ENCODE measurements around the gene WFS1.
A peak's percentile ranks its signal among the peaks of the same experiment; 100 is the strongest.

WFS1 gene, protein sequence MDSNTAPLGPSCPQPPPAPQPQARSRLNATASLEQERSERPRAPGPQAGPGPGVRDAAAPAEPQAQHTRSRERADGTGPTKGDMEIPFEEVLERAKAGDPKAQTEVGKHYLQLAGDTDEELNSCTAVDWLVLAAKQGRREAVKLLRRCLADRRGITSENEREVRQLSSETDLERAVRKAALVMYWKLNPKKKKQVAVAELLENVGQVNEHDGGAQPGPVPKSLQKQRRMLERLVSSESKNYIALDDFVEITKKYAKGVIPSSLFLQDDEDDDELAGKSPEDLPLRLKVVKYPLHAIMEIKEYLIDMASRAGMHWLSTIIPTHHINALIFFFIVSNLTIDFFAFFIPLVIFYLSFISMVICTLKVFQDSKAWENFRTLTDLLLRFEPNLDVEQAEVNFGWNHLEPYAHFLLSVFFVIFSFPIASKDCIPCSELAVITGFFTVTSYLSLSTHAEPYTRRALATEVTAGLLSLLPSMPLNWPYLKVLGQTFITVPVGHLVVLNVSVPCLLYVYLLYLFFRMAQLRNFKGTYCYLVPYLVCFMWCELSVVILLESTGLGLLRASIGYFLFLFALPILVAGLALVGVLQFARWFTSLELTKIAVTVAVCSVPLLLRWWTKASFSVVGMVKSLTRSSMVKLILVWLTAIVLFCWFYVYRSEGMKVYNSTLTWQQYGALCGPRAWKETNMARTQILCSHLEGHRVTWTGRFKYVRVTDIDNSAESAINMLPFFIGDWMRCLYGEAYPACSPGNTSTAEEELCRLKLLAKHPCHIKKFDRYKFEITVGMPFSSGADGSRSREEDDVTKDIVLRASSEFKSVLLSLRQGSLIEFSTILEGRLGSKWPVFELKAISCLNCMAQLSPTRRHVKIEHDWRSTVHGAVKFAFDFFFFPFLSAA

DNA sequence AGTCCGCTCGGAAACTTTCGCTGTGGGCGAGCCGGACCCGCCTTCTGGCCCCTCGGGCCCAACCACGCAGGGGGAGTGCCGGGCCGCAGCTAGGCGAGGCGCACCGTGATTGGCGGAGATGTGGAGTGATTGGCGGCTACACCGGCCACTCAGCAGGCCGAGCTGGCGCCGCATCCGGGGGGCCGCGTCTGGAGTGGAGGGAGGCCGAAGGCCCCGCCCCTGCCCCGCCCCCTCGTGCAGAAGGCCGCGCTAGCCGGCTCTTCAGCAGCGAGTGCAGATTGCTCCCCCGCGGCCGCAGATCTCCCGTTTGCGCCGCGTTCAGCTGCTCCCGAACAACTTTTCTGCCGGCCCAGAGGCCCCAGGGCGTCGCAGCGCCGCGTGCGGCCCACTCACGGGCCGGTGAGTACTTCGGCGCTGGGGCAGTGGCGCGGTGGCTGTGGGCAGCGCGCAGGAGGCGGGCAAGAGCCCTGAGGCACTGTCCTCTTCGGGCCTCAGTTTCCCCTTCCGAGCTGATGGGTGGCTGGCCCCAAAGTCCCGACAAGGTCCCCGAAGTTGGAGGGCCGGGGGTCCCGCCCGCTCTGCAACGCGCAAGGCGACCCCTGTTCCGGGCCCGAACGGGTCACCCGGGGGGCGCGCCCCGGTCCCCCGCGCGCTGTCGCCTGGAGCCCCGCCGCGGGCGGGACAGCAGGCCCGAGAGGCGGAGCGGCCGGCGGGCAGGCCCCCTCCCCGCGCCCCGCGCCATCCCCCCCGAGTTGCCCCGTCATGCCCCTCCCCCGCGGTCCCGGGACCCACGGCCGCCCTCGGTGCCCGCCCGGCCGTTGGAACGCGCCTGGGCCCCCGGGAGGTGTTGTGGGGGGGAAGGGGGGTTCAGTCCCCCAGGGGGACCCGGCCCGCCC is at the start of gene WFS1:
Gene WFS1 (plus strand): TSS at position 235 of the 896 bp plus-strand sequence. CDS start 7,606 bp downstream, outside the sequence.
- DNase-seq (ENCODE audit: low read depth): peak; percentile 97

DNA sequence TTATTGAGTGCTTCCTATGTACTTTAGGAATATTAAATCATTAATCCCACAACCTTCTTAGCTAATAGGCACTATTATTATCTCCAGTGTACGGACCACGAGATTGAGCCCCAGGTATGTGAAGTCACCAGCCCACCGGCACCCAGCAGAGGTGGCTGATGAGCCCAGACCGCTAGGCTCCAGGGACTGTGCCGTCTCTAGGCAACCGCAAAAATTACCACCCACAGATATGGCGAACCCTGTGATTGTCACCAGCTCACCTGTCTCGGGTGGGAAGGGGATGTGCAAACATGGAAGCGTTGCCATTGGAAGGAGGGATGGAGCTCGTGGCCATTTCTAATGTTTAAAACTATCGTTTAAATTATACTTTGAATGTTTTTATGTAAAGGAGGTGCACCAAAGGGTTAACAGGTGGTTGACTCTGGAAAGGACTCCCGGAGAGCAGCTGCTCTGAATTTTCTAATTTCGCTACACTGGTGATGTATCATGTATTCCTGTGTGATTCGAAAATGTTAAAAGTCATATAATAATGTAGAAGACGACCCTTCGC is 48.3 kb upstream of the WFS1 start:
- no peak for DNase-seq (ENCODE audit: low read depth)

DNA sequence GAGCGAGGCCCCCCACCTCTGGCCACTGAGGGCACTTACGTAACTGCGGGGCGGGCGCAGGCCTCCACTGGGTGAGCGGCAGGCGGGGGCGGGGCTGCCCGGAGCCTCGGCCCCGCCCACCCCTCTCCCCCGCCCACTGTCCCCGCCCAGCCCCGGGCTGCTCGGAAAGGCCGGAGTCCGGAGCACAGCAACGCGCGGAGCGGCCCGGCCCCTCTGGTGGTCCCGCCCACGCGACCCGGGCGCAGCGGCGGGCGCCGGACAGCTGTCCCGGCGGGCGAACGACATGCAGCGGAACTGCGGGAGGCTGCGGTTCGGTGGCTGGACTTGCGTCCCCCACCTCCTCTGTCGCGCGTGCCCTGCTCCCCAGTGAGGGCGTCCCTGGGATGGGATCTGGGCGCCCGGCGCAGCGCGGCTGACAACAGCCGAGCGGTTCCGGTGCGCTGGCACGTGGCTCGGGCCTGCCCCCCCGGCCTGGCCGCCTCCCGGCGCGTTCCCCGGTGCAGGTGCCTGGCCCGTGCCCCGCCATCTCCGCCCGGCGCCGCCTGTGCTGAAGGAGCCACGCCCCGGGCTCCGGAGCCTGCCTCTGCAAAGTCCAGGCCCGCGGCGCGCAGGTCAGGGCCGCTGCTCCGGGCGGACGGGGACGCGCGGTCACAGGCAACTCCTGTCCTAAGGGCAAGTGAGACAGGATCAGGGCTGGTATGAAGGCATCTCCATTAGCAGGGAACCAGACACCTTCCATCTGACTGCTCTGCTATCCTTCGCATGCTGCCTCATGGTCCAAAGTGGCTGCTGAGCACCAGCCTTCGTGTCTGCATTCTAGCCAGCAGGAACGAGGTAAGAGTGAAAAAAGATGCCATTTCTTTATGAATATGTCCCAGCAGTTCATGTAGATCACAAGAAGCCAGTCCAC is 47.5 kb upstream of the WFS1 start:
- DNase-seq (ENCODE audit: low read depth): no peak

DNA sequence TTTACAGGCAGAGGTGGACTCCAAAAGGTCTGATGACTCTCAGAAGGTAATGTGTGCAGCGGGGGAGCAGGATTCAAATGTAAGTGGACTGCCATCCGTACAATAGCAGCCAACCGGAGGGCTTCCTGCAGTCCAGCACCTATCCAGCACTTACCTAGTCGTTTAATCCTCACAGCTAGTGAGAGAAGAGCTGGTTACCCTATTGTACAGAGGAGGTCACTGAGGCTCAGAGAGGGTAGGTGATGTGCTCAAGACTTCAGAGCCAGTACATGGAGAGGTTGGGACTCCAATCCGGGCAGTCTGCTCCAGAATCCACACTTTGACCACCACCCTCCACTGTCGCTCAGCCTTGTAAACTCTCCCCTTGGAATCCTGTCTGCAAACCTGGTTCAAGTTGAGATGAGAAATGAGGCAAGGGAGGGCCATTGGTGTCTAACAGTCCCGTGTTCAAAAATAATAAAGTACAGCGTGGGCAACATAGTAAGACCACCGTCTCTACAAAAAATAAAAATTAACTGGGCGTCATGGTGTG is 46.8 kb upstream of the WFS1 start:
- DNase-seq (ENCODE audit: low read depth): no peak

DNA sequence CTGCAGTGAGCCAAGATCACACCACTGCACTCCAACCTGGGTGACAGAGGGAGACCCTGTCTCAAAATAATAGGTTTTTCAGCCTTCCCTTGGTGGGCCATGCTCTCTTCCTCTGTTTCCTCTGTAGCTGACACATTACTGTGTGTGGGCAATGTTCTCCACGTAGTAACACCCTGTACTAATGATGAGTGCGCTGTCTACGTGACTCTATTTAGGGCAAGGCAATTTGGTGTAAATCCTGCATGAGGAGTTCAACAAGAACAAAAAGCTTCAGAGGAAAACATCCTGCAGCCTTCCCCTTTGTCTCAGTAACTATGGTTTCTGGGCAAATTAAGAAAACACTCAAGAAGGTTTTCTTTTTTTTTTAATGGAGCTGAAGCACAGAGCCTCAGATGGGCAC is 44.9 kb upstream of the WFS1 start:
- no peak for DNase-seq (ENCODE audit: low read depth)

DNA sequence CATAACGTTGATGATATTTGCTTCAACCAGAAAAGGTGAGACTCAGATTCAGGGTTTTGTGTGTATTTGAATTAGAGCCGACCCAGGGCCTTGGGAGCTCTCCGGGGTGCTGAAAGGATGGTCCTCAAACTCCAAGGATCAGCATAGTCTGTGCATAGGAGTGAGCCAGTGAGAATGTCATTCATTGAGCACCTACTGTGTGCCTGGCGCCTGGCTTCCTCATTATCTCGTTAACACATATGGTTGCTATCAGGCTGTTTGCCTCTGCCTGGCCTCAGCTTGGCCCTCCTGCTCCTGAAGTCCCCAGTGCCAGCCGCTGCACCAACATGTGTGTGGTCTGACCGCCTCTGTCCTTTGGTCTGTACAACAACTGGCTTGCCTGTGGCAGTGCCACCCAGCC is 44.2 kb upstream of the WFS1 start:
- no peak for DNase-seq (ENCODE audit: low read depth)

DNA sequence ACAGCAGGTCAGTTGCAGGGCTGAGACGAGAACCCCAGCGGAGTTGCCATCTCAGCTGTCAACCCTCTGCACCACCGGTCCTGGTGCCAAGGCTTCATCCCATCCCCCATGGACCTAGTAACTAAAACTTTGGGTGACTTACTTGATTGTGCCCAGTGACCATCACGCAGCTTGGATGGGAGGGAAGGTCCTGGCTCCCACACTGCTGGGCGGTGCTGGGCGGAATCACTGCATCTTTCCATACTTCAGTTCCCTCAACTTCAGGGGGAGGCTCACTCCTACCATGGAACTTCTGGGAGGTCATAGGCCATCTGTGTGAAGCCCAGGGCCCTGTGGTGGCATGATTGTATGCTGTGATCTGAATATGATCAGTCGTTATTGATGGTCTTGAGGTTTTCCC is 43.1 kb upstream of the WFS1 start:
- no peak for DNase-seq (ENCODE audit: low read depth)

DNA sequence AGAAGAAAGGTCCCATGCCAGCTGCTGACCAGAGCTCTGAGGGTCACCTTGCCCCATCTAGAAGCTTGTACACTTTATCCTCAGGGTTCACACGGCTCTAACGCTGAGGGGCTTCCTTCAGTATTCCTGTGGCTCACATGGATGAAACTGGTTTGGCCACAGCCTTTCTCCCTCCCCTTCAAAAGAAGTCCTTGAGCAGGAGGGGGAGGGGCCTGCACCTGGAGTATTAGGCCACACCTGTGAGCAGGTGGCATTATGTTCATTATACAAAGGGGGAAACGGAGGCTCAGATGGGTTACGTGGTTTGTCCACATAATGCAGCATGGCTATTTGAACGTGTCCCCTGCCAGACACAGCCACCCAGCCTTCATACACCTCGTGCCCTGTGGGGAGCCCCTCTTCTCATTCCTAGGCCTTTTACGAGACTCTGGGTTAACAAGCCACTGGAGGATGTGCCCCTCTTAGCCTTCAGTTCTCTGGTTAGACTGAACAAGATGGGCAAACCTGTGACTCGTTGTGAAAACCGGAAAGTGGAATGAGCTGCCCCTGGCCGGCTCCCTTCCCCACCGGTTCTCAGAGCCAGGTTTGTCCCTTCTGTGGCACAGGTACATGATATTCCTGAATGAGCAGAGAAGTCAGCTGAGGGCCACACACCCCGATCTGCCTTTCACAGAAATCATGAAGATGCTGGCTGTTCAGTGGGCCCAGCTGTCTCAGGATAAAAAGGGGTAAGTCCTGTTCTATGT is 42.1 kb upstream of the WFS1 start:
- no peak for DNase-seq (ENCODE audit: low read depth)

DNA sequence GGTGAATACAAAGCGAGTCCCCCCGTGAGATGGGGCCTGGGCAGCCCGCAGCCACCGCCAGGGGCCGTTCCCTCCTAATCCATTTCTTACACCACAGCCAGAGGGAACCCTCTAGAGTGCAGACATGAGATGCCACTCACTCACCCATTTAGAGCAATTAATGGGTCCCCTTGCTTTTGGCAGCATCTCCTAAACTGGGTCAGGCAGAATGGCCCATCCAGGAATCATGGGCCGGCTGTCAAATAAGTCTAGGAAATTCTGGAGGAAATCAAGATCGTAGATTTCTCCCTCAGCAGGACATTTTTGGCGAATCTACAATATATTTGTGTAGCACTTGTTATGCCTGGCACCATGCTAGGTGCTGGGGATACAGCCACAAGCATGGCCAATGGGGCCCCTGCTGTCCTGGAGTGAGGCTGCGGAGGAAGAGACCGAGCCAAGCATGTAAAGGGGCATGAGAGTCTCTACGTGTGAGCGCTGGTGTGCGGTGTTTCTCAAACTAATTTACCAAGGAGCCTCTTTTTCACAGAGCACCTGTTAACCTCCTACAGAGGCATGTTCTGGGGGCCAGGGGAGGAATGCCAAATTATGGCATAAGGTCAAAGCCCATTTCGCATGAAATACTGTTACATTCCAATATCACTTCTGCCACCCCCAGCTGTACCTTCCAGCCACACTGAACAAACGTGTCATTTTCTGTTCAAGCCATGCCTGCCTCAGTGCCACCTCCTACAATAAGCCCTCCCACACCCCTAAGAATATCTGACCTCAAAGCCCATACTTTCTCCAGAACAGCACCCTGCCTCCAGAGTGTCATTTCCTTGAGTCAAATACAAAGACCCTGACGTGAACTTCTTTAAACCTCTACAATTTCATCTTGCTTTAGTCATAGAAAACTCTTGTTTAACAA is 41.2 kb upstream of the WFS1 start:
- no peak for DNase-seq (ENCODE audit: low read depth)

DNA sequence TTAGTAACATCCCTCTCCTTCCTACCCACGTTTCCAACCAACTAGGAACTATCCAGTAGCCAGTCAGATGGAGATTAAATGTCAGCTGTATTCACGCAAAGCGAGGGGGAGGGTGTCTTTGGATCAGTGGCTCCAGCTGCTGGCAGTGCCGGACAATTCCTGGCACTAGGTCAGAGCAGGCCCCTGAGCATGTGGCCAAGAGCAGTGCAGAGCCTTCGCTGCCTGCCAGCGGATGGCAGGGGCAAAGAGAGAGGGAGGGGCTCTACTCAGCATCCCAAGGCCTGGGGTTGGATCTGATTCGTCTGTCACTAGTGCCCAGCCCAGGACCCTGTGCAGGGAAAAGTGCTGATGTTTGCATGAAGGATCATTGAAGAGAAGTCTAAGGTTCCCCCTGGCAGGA is 40.6 kb upstream of the WFS1 start:
- DNase-seq (ENCODE audit: low read depth): no peak

DNA sequence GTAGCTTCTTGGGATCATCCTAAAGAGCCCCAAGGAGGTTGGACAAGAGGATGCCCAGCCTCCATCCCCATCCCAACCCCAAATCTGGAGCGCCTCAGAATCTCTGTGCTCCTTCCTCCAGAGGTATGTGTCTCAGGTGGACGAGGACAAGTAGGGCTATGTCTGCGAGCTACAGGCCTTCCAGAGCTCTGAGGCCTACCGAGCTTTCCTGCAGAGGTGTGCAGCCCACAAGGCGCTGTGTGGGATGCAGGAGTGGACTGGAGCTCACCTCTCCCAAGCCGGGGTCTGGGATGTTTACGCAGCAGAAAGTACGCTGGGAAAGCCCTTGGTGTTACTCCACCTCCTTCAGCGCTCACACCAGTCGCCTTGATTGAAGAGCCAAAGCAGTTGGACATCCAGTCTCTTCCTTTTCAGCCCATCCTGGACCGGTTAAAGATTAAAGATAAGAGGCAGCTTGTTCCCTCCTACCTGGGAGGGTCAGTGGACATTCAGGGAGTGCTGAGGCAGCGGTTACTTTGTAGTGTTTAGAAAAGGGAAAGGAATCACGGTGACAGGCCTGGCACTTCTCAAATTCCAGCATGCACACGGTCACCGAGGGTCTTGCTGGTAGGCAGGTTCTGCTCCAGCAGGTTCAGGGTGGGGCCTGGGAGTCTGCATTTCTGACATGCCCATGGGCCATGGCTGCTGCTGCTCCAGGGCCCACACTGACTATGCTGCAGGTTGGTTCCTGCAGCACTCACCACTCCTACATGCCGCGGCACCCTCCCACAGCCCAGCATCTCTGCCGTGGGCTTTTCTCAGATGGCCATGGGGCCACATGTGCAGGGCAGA is 39.8 kb upstream of the WFS1 start:
- no peak for DNase-seq (ENCODE audit: low read depth)

DNA sequence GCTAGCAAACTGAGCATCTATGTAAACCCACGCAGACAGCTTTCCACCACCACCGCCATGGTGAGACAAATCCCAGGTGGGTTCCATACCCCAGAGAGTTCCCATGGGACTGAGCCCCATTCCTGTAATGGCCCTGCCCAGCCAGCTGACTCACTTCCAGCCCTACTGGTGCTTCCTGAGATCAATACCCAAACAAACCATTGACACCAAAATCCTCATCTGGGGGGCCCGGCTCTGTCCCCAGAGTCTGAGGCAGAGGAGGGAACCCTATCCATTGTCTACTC is 39.2 kb upstream of the WFS1 start:
- DNase-seq (ENCODE audit: low read depth): no peak

DNA sequence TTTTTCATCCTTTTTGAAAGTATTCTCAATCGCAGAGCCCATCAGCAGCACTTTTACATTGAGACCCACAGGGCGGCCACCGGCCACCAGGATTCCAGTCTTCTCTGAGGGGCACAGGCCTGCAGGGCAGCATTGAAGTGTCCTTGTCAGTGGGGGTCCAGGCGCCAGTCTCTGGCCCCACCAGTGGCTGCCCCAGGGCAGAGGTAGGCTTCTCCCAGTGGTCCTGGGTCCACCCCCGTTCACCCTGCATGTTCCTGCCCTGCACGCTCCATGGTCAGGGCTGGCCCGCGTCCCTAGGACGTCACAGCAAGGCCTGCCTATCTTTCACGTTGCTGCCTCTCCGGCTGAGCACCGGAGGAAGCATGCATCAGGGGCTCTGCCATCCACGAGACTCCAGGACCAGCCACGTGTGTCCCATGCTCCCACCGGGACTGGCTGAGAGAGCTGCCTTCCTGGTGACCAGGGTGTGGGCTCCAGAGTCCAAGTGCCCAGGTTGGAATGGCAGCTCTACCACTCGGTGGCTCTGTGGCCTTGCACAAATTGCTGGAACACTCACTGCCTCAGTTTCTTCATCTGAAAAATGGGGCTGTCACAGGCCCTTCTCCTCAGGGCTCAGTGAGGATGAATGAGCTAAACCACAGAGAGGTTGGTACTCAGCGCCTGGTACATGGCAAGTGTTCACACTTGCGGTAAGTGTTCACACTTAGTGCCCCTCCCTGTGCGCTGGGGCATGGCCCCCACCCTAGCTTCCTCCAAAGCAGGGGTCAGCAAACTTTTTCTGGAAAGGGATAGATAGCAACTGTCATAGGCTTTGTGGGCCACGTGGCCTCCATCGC is 38.6 kb upstream of the WFS1 start:
- no peak for DNase-seq (ENCODE audit: low read depth)

DNA sequence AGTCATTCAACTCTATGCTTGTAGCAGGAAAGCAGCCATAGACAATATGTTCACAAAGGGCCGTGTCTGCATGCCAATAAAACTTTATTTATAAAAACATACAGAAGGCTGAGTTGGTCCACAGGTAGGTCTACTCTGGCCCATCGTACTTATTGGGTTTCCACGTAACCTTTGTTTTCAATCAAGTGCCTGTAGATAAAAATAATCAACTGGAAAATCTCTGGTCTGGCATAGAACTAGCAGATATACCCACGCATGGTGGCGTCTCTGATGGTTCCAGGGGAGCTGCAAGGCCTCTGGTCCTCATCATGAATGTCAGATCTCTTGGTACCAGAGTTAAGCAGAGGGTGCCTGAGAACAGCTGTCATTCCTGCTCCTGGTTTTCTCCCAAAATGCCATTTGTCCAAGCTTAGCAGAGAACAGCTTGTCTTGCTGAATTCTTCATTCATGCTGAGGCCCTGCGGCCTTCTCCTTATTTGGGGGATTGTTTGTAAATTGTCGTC is 37.9 kb upstream of the WFS1 start:
- no peak for DNase-seq (ENCODE audit: low read depth)

DNA sequence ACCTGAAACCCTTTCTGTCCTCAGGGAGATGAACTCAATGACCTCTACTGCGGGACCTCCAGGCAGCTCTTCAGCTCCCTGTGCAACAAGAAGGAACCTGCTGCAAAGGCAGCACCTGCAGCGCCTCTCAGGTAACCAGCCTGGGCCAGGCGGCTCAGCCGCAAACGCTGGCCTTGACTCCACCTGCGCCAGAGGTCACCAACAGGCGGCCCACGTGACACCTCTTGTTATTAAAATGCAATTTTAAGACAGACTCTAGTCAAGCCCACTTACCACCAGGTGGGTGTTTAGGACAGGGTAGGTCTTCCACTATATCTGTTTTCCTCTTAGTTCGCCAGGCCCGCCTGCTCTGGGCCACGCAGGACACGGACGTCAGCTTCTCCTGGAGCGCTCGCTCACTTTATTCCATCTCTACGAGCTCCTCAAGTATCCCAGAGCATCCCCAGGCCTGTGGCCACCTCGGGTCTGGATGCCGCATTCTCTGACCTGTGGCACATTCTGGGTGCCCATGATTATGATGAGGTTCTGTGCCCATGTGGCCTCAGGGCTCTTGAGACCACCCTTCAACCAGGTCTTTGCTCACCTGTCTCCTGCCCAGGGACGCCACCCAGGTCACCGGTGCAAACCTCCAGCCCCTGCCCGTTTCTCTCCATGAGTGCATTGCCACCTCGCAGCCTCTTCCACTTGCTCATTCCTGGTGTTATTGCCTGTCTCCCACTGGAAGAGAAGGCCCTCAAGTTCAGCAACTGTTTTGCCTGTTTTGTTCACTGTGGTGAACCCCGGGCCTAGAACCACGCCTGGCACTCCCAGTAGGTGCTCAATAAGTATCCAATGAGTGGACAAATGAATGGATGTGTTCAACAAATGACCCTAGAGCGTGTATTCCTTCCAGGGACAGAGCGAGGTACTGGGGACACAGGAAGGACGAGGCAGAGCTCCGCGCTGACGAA is 36.5 kb upstream of the WFS1 start:
- DNase-seq (ENCODE audit: low read depth): no peak

DNA sequence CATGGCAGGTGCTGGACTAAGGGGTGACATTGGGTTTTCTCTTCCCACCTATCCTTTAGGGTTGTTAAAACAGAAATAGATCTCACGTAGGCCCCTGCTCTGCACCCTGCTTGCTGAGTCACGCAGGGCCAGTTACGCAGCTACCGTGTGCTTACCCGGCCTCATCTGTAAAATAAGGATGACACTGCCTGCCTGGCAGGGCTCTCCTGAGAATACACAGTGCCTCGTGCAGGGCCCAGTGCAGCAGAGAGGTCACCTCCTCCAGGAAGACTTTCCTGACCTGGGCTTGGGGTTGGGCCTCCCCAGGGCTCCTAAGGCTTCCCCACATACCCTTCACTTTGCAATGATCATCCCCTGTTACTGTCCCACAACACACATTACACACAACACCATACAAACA is 35.7 kb upstream of the WFS1 start:
- DNase-seq (ENCODE audit: low read depth): no peak

Measured in activated gamma-delta T cell treated with anti-CD3 and anti-CD28 coated beads, Interleukin-2, amount 50 U/mL, for 16 hours (primary cell).